ENCODE results near the gene TET2. TPM values are rescaled to one million over a fixed set of nuclear protein-coding genes. Genes with fewer than 3 reads are reported as not detected.
A peak's percentile ranks its signal among the peaks of the same experiment; 100 is the strongest.

TET2 gene
- total RNA-seq, result 42.1 to 43.3 TPM (median 42.5 TPM) in 3 replicates

DNA sequence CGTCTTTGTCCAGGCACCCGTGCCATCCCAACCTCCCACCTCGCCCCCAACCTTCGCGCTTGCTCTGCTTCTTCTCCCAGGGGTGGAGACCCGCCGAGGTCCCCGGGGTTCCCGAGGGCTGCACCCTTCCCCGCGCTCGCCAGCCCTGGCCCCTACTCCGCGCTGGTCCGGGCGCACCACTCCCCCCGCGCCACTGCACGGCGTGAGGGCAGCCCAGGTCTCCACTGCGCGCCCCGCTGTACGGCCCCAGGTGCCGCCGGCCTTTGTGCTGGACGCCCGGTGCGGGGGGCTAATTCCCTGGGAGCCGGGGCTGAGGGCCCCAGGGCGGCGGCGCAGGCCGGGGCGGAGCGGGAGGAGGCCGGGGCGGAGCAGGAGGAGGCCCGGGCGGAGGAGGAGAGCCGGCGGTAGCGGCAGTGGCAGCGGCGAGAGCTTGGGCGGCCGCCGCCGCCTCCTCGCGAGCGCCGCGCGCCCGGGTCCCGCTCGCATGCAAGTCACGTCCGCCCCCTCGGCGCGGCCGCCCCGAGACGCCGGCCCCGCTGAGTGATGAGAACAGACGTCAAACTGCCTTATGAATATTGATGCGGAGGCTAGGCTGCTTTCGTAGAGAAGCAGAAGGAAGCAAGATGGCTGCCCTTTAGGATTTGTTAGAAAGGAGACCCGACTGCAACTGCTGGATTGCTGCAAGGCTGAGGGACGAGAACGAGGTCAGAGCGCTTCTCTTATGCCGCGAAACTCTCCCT, at the start of gene TET2:
Gene TET2 (plus strand): TSS at position 601 of the 740 bp plus-strand sequence. CDS start 87,067 bp downstream, outside the sequence.
- peak; percentile 47 to 63 for DNase-seq (ENCODE audit: low spot score in 2 of 2, unreplicated experiment in 2 of 2)
- Mint-ChIP-seq H3K27me3 (ENCODE audit: low read depth) (peaks cover 3% of the 10 kb centered on the region), H3K36me3 (no peaks in the 10 kb centered on the region), H3K9me3 (no peaks in the 10 kb centered on the region), H3K4me1 (peaks cover 37% of the 10 kb centered on the region), H3K27ac (peak within 1 kb of the TSS; percentile 94), H3K4me3 (peak within 1 kb of the TSS; percentile 91)
- TF ChIP-seq CTCF (IDR thresholded peaks at IDR 0.05; ENCODE audit: unreplicated experiment), result no peak

GRCh38 chr4:105102016-105102415, 44.7 kb upstream of the TET2 start:
- peaks cover 28% of the 10 kb centered on the region for H3K9me3 Mint-ChIP-seq
- H3K4me1 Mint-ChIP-seq, result no peaks in the 10 kb centered on the region
- no peak overlapping the region for H3K4me3 Mint-ChIP-seq
- no peak for DNase-seq (ENCODE audit: low spot score in 2 of 2, unreplicated experiment in 2 of 2)
- H3K27ac Mint-ChIP-seq, result no peak overlapping the region
- H3K36me3 Mint-ChIP-seq, result no peaks in the 10 kb centered on the region
- H3K27me3 Mint-ChIP-seq (ENCODE audit: low read depth), result no peaks in the 10 kb centered on the region
- TF ChIP-seq CTCF (IDR thresholded peaks at IDR 0.05; ENCODE audit: unreplicated experiment), result no peak

GRCh38 chr4:105106426-105106825, 40.2 kb upstream of the TET2 start:
- peaks cover 3% of the 10 kb centered on the region for H3K27me3 Mint-ChIP-seq (ENCODE audit: low read depth)
- H3K27ac Mint-ChIP-seq, result no peak overlapping the region
- no peak overlapping the region for H3K4me3 Mint-ChIP-seq
- no peak for DNase-seq (ENCODE audit: low spot score in 2 of 2, unreplicated experiment in 2 of 2)
- H3K4me1 Mint-ChIP-seq, result no peaks in the 10 kb centered on the region
- peaks cover 3% of the 10 kb centered on the region for H3K9me3 Mint-ChIP-seq
- no peaks in the 10 kb centered on the region for H3K36me3 Mint-ChIP-seq
- TF ChIP-seq CTCF (IDR thresholded peaks at IDR 0.05; ENCODE audit: unreplicated experiment), result no peak

- H3K27ac Mint-ChIP-seq, result no peak overlapping the region
- H3K27me3 Mint-ChIP-seq (ENCODE audit: low read depth), result peaks cover 3% of the 10 kb centered on the region
- H3K4me3 Mint-ChIP-seq, result no peak overlapping the region
- no peak for DNase-seq (ENCODE audit: low spot score in 2 of 2, unreplicated experiment in 2 of 2)
- H3K9me3 Mint-ChIP-seq, result peaks cover 3% of the 10 kb centered on the region
- TF ChIP-seq CTCF (IDR thresholded peaks at IDR 0.05; ENCODE audit: unreplicated experiment), result no peak
- no peaks in the 10 kb centered on the region for H3K36me3 Mint-ChIP-seq
- no peaks in the 10 kb centered on the region for H3K4me1 Mint-ChIP-seq
Measured at GRCh38 chr4:105107095-105107856, 39.4 kb upstream of the TET2 start.

- Mint-ChIP-seq H3K36me3 (no peaks in the 10 kb centered on the region), H3K27ac (no peak overlapping the region), H3K4me3 (no peak overlapping the region), H3K27me3 (ENCODE audit: low read depth) (peaks cover 3% of the 10 kb centered on the region), H3K4me1 (no peaks in the 10 kb centered on the region), H3K9me3 (peaks cover 3% of the 10 kb centered on the region)
- no peak for TF ChIP-seq CTCF (IDR thresholded peaks at IDR 0.05; ENCODE audit: unreplicated experiment)
- no peak for DNase-seq (ENCODE audit: low spot score in 2 of 2, unreplicated experiment in 2 of 2)
Measured at GRCh38 chr4:105108971-105109370, 37.7 kb upstream of the TET2 start.

All from mesothelial cell of epicardium (in vitro differentiated cells).